HEK293 (cell line): Measurements from ENCODE around the gene ARHGEF4.

Source experiments
- CTCF ChIA-PET: fragments of 350-600 bp; formaldehyde crosslinking; extraction: SDS; loops from one replicate; lab custom pipeline; 2021; ENCODE audit warnings: antibody characterized with exemption; lab: Yijun Ruan, JAX
- POLR2A ChIA-PET: fragments of 300-600 bp; formaldehyde crosslinking; extraction: SDS; loops from one replicate; lab custom pipeline; 2020; ENCODE audit warnings: antibody characterized with exemption, inconsistent platforms; lab: Yijun Ruan, JAX
- H3K27ac ChIP-seq: fragments of 200-500 bp; sonication (Bioruptor generic); 2 replicates; pipeline ENCODE4 v1.5.1; 2014; ENCODE audit warnings: low read depth, low read length, control low read depth, inconsistent platforms; ENCODE audit errors: extremely low read depth
- H3K36me3 ChIP-seq, 2 experiments: fragments of 200-500 bp in 1 of 2; sonication (Bioruptor generic) in 1 of 2; 1 replicate in 1 of 2; 2 replicates in 1 of 2; pipeline ENCODE4 v1.5.1; 2014 to 2017; ENCODE audit warnings: inconsistent platforms in 2 of 2, low read length in 2 of 2; ENCODE audit not compliant: control insufficient read depth in 2 of 2, insufficient read depth in 1 of 2
- H3K4me1 ChIP-seq: fragments of 200-500 bp; sonication (Bioruptor generic); 2 replicates; pipeline ENCODE4 v1.5.1; 2014; ENCODE audit warnings: mild to moderate bottlenecking, low read length, inconsistent platforms; ENCODE audit not compliant: control insufficient read depth, insufficient read depth
- H3K4me3 ChIP-seq: 2 replicates; pipeline ENCODE4 v1.5.1; 2011; ENCODE audit warnings: low read depth, mild to moderate bottlenecking, control low read depth, low read length, moderate library complexity
- H3K9me3 ChIP-seq: fragments of 200-500 bp; sonication (Bioruptor generic); 2 replicates; pipeline ENCODE4 v1.5.1; 2014; ENCODE audit warnings: low read depth, low read length, inconsistent platforms; ENCODE audit not compliant: control insufficient read depth, insufficient read depth
- BCL11A ChIP-seq: fragments of 450-650 bp; formaldehyde crosslinking; IDR thresholded peaks from 2 replicates; pipeline ENCODE4 v1.5.1; 2016; ENCODE audit warnings: low read depth, missing biosample characterization, missing genetic modification characterization
- KLF8 ChIP-seq: fragments of 450-650 bp; formaldehyde crosslinking; IDR thresholded peaks from 2 replicates; pipeline ENCODE4 v1.5.1; 2016; ENCODE audit warnings: missing biosample characterization, missing genetic modification characterization
- SETDB1 ChIP-seq: IDR thresholded peaks from one replicate; pipeline ENCODE4 v1.6.1; 2017; ENCODE audit warnings: mild to moderate bottlenecking, low read length, moderate library complexity, mixed read lengths; ENCODE audit not compliant: insufficient read length
- TRIM28 ChIP-seq: IDR thresholded peaks from 2 replicates; pipeline ENCODE4 v1.6.1; 2011; ENCODE audit warnings: low read length, control low read depth, borderline replicate concordance
- ZBTB8A ChIP-seq: fragments of 450-650 bp; formaldehyde crosslinking; IDR thresholded peaks from 2 replicates; pipeline ENCODE4 v1.5.1; 2016; ENCODE audit warnings: missing biosample characterization, missing genetic modification characterization
- ZNF274 ChIP-seq, 2 experiments: fragments of 200-500 bp in 1 of 2; fragments of 450-650 bp in 1 of 2; sonication (Bioruptor generic) in 1 of 2; formaldehyde crosslinking in 1 of 2; IDR thresholded peaks; 2 replicates each; pipeline versions ENCODE4 v1.5.1 to v1.6.1; 2014 to 2016; ENCODE audit warnings: borderline replicate concordance in 1 of 2, inconsistent platforms in 1 of 2, low read length in 1 of 2, missing biosample characterization in 1 of 2, missing genetic modification characterization in 1 of 2
- ZNF292 ChIP-seq: fragments of 450-650 bp; formaldehyde crosslinking; IDR thresholded peaks from 2 replicates; pipeline ENCODE4 v1.5.1; 2016; ENCODE audit warnings: low read depth, missing biosample characterization, missing genetic modification characterization, borderline replicate concordance
- ZNF341 ChIP-seq: fragments of 450-650 bp; formaldehyde crosslinking; IDR thresholded peaks from 2 replicates; pipeline ENCODE4; 2016; ENCODE audit warnings: low read depth, missing biosample characterization, missing genetic modification characterization
- ZNF37A ChIP-seq: fragments of 450-650 bp; IDR thresholded peaks from 2 replicates; pipeline ENCODE4 v1.5.1; 2018; ENCODE audit warnings: missing biosample characterization, missing genetic modification characterization
- ZNF544 ChIP-seq: fragments of 450-650 bp; formaldehyde crosslinking; IDR thresholded peaks from 2 replicates; pipeline ENCODE4 v1.5.0; 2017; ENCODE audit warnings: missing biosample characterization, missing genetic modification characterization
- ZNF777 ChIP-seq: fragments of 450-650 bp; formaldehyde crosslinking; IDR thresholded peaks from 2 replicates; pipeline ENCODE4 v1.5.1; 2017; ENCODE audit warnings: missing biosample characterization, missing genetic modification characterization, borderline replicate concordance
- TF ChIP-seq, protein P1 (sequence below): fragments of 450-650 bp; formaldehyde crosslinking; IDR thresholded peaks from 2 replicates; pipeline ENCODE4 v1.5.1; 2016; ENCODE audit warnings: missing biosample characterization, missing genetic modification characterization
- TF ChIP-seq, protein P2 (sequence below): IDR thresholded peaks from 2 replicates; pipeline ENCODE4 v1.6.1; 2011; ENCODE audit warnings: mild to moderate bottlenecking, low read depth, low read length, borderline replicate concordance
- TF ChIP-seq, protein P3 (sequence below): fragments of 450-650 bp; formaldehyde crosslinking; IDR thresholded peaks from 2 replicates; pipeline ENCODE4 v1.5.1; 2017; ENCODE audit warnings: missing biosample characterization, missing genetic modification characterization
- TF ChIP-seq, protein P4 (sequence below): fragments of 450-650 bp; formaldehyde crosslinking; IDR thresholded peaks from 2 replicates; pipeline ENCODE4 v1.5.1; 2016; ENCODE audit warnings: missing biosample characterization, missing genetic modification characterization

Gene ARHGEF4

DNA sequence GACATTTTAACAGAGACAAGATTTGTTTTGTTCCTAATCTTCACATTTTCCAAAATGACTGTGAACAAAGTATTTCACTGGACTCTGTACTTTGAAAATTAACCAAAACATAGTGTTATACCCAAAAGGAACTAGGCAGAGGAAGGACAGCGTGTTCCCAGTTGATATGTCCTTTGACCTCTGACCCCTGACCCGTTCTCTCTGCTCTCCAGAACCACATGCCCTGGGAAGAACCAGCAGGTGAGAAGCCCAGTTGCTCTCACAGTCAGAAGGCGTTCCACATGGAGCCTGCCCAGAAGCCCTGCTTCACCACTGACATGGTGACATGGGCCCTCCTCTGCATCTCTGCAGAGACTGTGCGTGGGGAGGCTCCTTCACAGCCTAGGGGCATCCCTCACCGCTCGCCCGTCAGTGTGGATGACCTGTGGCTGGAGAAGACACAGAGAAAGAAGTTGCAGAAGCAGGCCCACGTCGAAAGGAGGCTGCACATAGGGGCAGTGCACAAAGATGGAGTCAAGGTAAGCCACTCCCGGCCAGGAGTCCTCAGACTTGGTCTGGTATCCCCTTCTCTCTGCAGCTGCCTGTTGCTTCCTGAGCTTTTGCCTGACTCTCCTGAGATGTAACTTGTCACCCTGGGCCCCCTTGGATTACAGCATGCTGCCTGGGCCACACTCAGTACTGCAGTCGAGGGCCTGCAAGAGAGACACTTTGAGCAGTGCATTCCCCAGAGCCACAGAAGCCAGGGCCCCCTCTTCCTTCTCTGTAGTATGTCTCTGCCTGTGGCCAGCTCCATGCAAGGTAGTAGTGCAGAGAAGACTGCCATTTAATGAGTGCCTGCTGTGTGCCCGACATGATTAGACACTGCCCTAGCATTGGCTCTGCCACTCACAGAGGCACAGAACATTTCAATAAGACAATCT, 94.3 kb downstream of the ARHGEF4 start:
- no peaks in the 10 kb centered on the region for H3K9me3 ChIP-seq
- H3K36me3 ChIP-seq = peaks cover 0 to 3% of the 10 kb centered on the region in 2 experiments; a peak in 1 of 3 replicates
- H3K4me1 ChIP-seq = no peaks in the 10 kb centered on the region
- no peak overlapping the region for H3K27ac ChIP-seq
- CTCF ChIA-PET = no interaction called here
- H3K4me3 ChIP-seq = no peak overlapping the region
- POLR2A ChIA-PET = no interaction called here
- TF ChIP-seq ZNF544 (tag by site-specific recombination) (no peak), ZNF777 (tag by site-specific recombination) (no peak), ZNF37A (no peak), ZBTB8A (tag by site-specific recombination) (no peak)

DNA sequence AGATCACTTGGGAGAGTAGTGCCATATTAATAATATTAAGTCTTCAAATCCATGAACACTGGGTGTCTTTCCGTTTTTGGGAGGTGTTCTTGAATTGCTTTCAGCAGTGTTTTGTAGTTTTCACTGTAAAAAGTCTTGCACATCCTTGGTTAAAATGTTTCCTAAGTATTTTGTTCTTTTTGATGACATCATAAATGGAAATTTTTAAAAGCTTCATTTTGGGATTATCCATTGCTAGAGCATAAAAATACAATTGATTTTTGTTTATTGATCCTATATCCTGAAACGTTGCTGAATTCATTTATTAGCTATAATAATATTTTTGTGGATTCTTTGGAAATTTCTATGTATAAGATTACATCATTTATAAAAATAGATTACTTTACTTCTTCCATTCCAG, 96.8 kb downstream of the ARHGEF4 start:
- no peaks in the 10 kb centered on the region for H3K9me3 ChIP-seq
- no peak overlapping the region for H3K4me3 ChIP-seq
- CTCF ChIA-PET = no interaction called here
- TF ChIP-seq KLF8 (tag by site-specific recombination) (no peak), BCL11A (no peak)
- TF ChIP-seq, protein P1, sequence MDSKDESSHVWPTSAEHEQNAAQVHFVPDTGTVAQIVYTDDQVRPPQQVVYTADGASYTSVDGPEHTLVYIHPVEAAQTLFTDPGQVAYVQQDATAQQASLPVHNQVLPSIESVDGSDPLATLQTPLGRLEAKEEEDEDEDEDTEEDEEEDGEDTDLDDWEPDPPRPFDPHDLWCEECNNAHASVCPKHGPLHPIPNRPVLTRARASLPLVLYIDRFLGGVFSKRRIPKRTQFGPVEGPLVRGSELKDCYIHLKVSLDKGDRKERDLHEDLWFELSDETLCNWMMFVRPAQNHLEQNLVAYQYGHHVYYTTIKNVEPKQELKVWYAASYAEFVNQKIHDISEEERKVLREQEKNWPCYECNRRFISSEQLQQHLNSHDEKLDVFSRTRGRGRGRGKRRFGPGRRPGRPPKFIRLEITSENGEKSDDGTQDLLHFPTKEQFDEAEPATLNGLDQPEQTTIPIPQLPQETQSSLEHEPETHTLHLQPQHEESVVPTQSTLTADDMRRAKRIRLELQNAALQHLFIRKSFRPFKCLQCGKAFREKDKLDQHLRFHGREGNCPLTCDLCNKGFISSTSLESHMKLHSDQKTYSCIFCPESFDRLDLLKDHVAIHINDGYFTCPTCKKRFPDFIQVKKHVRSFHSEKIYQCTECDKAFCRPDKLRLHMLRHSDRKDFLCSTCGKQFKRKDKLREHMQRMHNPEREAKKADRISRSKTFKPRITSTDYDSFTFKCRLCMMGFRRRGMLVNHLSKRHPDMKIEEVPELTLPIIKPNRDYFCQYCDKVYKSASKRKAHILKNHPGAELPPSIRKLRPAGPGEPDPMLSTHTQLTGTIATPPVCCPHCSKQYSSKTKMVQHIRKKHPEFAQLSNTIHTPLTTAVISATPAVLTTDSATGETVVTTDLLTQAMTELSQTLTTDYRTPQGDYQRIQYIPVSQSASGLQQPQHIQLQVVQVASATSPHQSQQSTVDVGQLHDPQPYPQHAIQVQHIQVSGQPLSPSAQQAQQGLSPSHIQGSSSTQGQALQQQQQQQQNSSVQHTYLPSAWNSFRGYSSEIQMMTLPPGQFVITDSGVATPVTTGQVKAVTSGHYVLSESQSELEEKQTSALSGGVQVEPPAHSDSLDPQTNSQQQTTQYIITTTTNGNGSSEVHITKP (tag by site-specific recombination) = no peak
- TF ChIP-seq, protein P2, sequence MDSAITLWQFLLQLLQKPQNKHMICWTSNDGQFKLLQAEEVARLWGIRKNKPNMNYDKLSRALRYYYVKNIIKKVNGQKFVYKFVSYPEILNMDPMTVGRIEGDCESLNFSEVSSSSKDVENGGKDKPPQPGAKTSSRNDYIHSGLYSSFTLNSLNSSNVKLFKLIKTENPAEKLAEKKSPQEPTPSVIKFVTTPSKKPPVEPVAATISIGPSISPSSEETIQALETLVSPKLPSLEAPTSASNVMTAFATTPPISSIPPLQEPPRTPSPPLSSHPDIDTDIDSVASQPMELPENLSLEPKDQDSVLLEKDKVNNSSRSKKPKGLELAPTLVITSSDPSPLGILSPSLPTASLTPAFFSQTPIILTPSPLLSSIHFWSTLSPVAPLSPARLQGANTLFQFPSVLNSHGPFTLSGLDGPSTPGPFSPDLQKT = no peak
- POLR2A ChIA-PET = no interaction called here
- H3K27ac ChIP-seq = no peak overlapping the region
- no peaks in the 10 kb centered on the region for H3K4me1 ChIP-seq
- peaks cover 0 to 3% of the 10 kb centered on the region in 2 experiments; a peak in 1 of 3 replicates for H3K36me3 ChIP-seq

DNA sequence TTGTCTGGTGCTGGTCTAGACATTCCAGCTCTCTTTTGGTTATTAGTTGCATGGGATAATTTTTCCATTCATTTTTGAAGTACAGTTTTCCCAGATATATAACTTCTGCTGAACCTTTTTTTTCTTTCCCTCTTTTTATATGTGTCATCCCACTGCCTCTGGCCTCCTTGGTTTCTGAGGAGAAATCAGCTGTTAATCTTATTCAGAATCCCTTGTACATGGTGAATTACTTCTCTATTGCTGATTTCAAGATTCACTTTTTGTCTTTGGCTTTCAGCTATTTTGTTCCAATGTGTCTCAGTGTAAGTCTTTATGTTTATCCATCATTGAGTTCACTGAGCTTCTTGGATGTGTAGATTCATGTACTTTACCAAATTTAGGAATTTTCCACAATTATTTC, 99.7 kb downstream of the ARHGEF4 start:
- POLR2A ChIA-PET = no interaction called here
- Histone ChIP-seq H3K27ac (no peak overlapping the region), H3K36me3 (peaks cover 0 to under 1% of the 10 kb centered on the region in 2 experiments; a peak in 1 of 3 replicates), H3K9me3 (no peaks in the 10 kb centered on the region), H3K4me3 (no peak overlapping the region), H3K4me1 (no peaks in the 10 kb centered on the region)
- no peak for TF ChIP-seq ZNF341 (tag by site-specific recombination)
- no peak for TF ChIP-seq ZNF274 (IDR thresholded peaks at IDR 0.05; ENCODE audit: low read length)
- TF ChIP-seq ZNF274 (tag by site-specific recombination; IDR thresholded peaks at IDR 0.05; ENCODE audit: borderline replicate concordance) = no peak
- no peak for TF ChIP-seq ZNF292 (tag by site-specific recombination)
- TF ChIP-seq, protein P3, sequence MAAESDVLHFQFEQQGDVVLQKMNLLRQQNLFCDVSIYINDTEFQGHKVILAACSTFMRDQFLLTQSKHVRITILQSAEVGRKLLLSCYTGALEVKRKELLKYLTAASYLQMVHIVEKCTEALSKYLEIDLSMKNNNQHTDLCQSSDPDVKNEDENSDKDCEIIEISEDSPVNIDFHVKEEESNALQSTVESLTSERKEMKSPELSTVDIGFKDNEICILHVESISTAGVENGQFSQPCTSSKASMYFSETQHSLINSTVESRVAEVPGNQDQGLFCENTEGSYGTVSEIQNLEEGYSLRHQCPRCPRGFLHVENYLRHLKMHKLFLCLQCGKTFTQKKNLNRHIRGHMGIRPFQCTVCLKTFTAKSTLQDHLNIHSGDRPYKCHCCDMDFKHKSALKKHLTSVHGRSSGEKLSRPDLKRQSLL (tag by site-specific recombination) = no peak
- TF ChIP-seq, protein P4, sequence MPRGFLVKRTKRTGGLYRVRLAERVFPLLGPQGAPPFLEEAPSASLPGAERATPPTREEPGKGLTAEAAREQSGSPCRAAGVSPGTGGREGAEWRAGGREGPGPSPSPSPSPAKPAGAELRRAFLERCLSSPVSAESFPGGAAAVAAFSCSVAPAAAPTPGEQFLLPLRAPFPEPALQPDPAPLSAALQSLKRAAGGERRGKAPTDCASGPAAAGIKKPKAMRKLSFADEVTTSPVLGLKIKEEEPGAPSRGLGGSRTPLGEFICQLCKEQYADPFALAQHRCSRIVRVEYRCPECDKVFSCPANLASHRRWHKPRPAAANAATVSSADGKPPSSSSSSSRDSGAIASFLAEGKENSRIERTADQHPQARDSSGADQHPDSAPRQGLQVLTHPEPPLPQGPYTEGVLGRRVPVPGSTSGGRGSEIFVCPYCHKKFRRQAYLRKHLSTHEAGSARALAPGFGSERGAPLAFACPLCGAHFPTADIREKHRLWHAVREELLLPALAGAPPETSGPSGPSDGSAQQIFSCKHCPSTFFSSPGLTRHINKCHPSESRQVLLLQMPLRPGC (tag by site-specific recombination) = no peak
- TF ChIP-seq TRIM28 = peak; percentile 84
- peak; percentile 63 for TF ChIP-seq SETDB1
- CTCF ChIA-PET = interaction anchor here (1.1 kb wide), 1 partner anchor 25 kb away, joined by 3 read pairs; no protein-coding TSS in a partner anchor
